ENCODE data around the gene ADAMTS6.
"Not testable (repeated sequence)": the region's sequence is repeated elsewhere in the genome, so short reads cannot be mapped to it uniquely, and the experiment has no call there.

Gene ADAMTS6

GRCh38 chr5:65359981-65360380 lies 121.7 kb downstream of the ADAMTS6 start:
- DNase-seq = no peak

- no peak for DNase-seq
Measured at GRCh38 chr5:65359569-65359968, 122.2 kb downstream of the ADAMTS6 start.

GRCh38 chr5:65356274-65356673 lies 125.4 kb downstream of the ADAMTS6 start:
- no peak for DNase-seq

GRCh38 chr5:65355301-65355700 lies 126.4 kb downstream of the ADAMTS6 start:
- no peak for DNase-seq

GRCh38 chr5:65341835-65342234 lies 139.9 kb downstream of the ADAMTS6 start:
- DNase-seq = no peak

GRCh38 chr5:65338606-65339151 lies 143.0 kb downstream of the ADAMTS6 start:
- no peak for DNase-seq

GRCh38 chr5:65334077-65334476 lies 147.6 kb downstream of the ADAMTS6 start:
- DNase-seq = no peak

- DNase-seq = peak; percentile 60
Measured at GRCh38 chr5:65332591-65332990, 149.1 kb downstream of the ADAMTS6 start.

- no peak for DNase-seq
Measured at GRCh38 chr5:65329266-65329665, 152.5 kb downstream of the ADAMTS6 start.

GRCh38 chr5:65327582-65327981 lies 154.1 kb downstream of the ADAMTS6 start:
- no peak for DNase-seq

GRCh38 chr5:65326922-65327321 lies 154.8 kb downstream of the ADAMTS6 start:
- no peak for DNase-seq

- no peak for DNase-seq
Measured at GRCh38 chr5:65324226-65324625, 157.5 kb downstream of the ADAMTS6 start.

- DNase-seq = not testable (repeated sequence)
Measured at GRCh38 chr5:65320704-65321103, 161.0 kb downstream of the ADAMTS6 start.

- no peak for DNase-seq
Measured at GRCh38 chr5:65320250-65320649, 161.5 kb downstream of the ADAMTS6 start.

- DNase-seq = no peak
Measured at GRCh38 chr5:65307931-65308330, 173.8 kb downstream of the ADAMTS6 start.

GRCh38 chr5:65307088-65307487 lies 174.6 kb downstream of the ADAMTS6 start:
- DNase-seq = no peak

GRCh38 chr5:65305913-65306312 lies 175.8 kb downstream of the ADAMTS6 start:
- no peak for DNase-seq

GRCh38 chr5:65299861-65300260 lies 181.9 kb downstream of the ADAMTS6 start:
- no peak for DNase-seq

- no peak for DNase-seq
Measured at GRCh38 chr5:65296067-65296466, 185.7 kb downstream of the ADAMTS6 start.

GRCh38 chr5:65292196-65292595 lies 189.5 kb downstream of the ADAMTS6 start:
- DNase-seq = no peak

GRCh38 chr5:65290677-65291076 lies 191.0 kb downstream of the ADAMTS6 start:
- no peak for DNase-seq

GRCh38 chr5:65288657-65289056 lies 193.1 kb downstream of the ADAMTS6 start:
- no peak for DNase-seq

GRCh38 chr5:65279603-65280002 lies 202.1 kb downstream of the ADAMTS6 start:
- DNase-seq = no peak

- no peak for DNase-seq
Measured at GRCh38 chr5:65276178-65276890, 205.4 kb downstream of the ADAMTS6 start.

GRCh38 chr5:65271906-65272305 lies 209.8 kb downstream of the ADAMTS6 start:
- DNase-seq = no peak

Measured in MV-4-11 (cell line).